ENCODE measurements around the gene GIMD1. TPM values are rescaled to one million over a fixed set of nuclear protein-coding genes. Genes with fewer than 3 reads are reported as not detected.
A peak's percentile ranks its signal among the peaks of the same experiment; 100 is the strongest.
"Not testable (repeated sequence)": the region's sequence is repeated elsewhere in the genome, so short reads cannot be mapped to it uniquely, and the experiment has no call there.

Gene GIMD1
- not detected for total RNA-seq
- long read RNA-seq: 0 reads

- no peak for ATAC-seq
- DNase-seq: no peak
- intact Hi-C loops (cut with DNase I, micrococcal nuclease): loop anchor here in 1 of 2 donors (5.0 kb wide), 2 partner anchors 439 to 809 kb away; no protein-coding TSS in a partner anchor
Observed at GRCh38 chr4:106368678-106369077, at the start of gene GIMD1. Gene GIMD1, minus strand, starts transcription at chr4:106368778. Its CDS starts 1,343 bp downstream, at chr4:106367435.

DNA sequence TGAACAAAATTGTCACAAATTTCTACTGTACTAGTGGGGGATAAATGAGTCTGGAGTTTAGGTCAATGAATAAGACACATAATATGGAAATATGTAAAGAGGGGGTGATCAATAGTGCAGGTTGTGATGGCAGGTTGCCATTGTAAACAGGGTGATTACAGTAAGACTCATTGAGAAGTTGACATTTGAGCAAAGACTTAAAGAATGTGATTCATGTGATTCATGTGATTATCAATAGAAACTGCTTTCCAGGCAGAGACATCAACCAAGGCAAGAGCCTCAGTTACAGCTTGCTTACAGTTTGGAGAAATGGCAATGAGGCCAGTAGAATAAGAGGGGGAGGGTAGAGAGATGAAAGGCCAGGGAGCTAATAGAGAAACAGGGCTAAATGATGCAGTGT, 45.8 kb upstream of the GIMD1 start:
- ATAC-seq (no peak), DNase-seq (no peak)
- intact Hi-C loops (cut with DNase I, micrococcal nuclease): no loop called here

- no peak for DNase-seq
- intact Hi-C loops (cut with DNase I, micrococcal nuclease): no loop called here
Observed at GRCh38 chr4:106409901-106410889, 41.6 kb upstream of the GIMD1 start.

DNA sequence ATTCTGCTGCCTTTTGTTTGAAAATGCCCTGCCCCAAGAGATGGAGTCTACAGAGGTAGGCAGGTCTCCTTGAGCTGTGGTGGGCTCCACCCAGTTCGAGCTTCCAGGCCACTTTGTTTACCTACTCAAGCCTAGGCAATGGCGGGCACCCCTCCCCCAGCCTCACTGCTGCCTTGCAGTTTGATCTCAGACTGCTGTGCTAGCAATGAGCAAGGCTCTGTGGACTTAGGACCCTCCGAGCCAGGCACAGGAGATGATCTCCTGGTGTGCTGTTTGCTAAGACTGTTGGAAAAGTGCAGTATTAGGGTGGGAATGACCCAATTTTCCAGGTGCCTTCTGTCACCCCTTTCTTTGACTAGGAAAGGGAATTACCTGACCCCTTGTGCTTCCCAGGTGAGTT, 39.4 kb upstream of the GIMD1 start:
- DNase-seq; ATAC-seq; intact Hi-C loops (cut with DNase I, micrococcal nuclease): not testable (repeated sequence)

More at GRCh38 chr4:106409901-106410889, 41.6 kb upstream of the GIMD1 start:
- no peak for ATAC-seq

- no peak for DNase-seq
- no peak for ATAC-seq
Observed at GRCh38 chr4:106401157-106401556, 32.6 kb upstream of the GIMD1 start.

DNA sequence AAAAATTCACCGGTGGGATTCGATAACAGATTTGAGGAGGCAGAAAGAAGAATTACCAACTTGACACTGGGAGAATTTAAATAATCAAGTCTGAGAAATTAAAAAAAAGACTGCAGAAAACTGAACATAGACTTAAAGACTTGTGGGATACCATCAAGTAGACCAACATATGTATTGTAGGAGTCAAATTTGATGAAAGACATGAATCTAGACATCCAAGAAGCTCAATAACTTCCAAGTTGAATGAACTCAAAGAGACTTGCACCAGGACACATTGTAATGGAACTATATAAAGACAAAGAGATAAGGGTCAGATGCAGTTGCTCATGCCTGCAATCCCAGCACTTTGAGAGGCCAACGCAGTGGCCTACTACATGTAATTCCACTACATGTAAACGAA, 30.3 kb upstream of the GIMD1 start:
- DNase-seq; ATAC-seq; intact Hi-C loops (cut with DNase I, micrococcal nuclease): not testable (repeated sequence)

More at GRCh38 chr4:106401157-106401556, 32.6 kb upstream of the GIMD1 start:
- intact Hi-C loops (cut with DNase I, micrococcal nuclease): no loop called here

- DNase-seq (no peak), ATAC-seq (no peak)
- intact Hi-C loops (cut with DNase I, micrococcal nuclease): no loop called here
Observed at GRCh38 chr4:106395582-106395981, 27.0 kb upstream of the GIMD1 start.

DNA sequence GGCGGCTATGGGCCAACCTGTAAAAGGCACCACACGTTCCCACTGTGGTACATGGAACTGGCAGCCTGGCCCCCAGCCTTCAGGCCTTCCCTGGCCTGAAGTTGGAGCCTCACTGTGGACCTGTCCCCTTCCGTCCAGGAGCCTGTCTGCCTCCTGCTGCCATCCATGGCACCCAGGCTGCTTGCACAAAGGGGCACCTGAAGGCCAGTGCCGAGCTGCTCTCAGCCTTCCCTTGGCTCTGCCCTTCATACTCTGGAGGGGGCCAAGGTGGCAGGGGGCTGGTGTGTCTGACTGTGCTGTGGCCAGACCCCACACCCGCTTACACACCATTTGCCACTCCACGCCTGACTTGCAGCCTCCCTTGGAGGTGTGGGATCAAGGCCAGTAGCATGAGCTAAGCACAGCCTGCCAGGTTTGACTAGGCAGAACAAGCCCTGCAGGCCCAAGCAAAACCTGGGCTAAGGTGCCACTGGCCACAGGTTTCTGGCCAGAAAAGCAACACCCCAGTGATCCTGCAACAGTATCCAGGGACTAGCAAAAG, 17.3 kb upstream of the GIMD1 start:
- intact Hi-C loops (cut with DNase I, micrococcal nuclease): no loop called here
- DNase-seq (no peak), ATAC-seq (no peak)

- no peak for ATAC-seq
- no peak for DNase-seq
- intact Hi-C loops (cut with DNase I, micrococcal nuclease): no loop called here
Observed at GRCh38 chr4:106384878-106385277, 16.3 kb upstream of the GIMD1 start.

DNA sequence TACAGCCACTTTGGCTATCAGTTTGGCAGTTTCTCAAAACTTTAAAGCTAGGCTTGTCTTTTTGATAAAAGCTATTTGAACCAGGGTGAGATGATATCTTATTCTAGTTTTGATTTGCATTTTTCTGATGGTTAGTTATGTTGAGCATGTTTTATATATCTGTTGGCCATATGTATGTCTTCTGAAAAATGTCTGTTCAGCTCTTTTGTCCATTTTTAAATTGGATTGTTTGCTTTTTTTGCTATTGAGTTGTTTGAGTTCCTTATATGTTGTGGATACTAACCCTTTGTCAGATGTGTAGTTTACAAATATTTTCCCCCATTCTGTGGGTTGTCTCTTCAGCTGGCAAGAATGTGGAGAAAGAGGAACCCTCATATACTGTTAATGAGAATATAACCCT, 11.6 kb upstream of the GIMD1 start:
- no peak for ATAC-seq
- DNase-seq: no peak
- intact Hi-C loops (cut with DNase I, micrococcal nuclease): no loop called here

- no peak for DNase-seq
Observed at GRCh38 chr4:106373026-106373425, 4.4 kb upstream of the GIMD1 start.

DNA sequence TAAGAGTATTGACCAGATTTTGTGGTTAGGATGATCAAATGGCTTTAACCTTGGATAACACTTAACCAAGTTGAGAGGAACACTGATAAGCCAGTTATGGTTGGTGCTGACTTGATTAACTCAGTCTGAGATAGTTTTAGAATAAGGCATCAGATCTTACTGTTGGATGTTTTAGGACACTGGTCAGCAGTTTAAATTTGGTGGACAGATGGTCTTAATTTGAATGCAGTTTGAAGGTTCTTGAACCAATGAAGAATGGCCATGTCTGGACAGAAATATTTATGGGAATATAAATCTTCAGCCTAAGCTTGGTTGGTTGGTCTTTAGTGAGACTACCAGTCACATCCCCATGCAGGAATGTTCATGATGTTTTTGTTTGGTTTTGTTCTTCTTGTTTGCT, 2.6 kb upstream of the GIMD1 start:
- ATAC-seq (no peak), DNase-seq (no peak)
- intact Hi-C loops (cut with DNase I, micrococcal nuclease): no loop called here

More at GRCh38 chr4:106373026-106373425, 4.4 kb upstream of the GIMD1 start:
- intact Hi-C loops (cut with DNase I, micrococcal nuclease): no loop called here
- no peak for ATAC-seq

- DNase-seq (no peak), ATAC-seq (no peak)
- intact Hi-C loops (cut with DNase I, micrococcal nuclease): no loop called here
Observed at GRCh38 chr4:106370214-106370613, 1.6 kb upstream of the GIMD1 start.

- ATAC-seq (peak; percentile 71), DNase-seq (peak in 1 of 2 donors; percentile 27)
- intact Hi-C loops (cut with DNase I, micrococcal nuclease): loop anchor here in 1 of 2 donors (5.0 kb wide), 2 partner anchors 438 to 808 kb away; no protein-coding TSS in a partner anchor
Observed at GRCh38 chr4:106369456-106370060, 980 bp upstream of the GIMD1 start.

- DNase-seq (no peak), ATAC-seq (no peak)
- intact Hi-C loops (cut with DNase I, micrococcal nuclease): loop anchor here in 1 of 2 donors (5.0 kb wide), 2 partner anchors 440 to 810 kb away; no protein-coding TSS in a partner anchor
Observed at GRCh38 chr4:106367072-106367471, 1.5 kb downstream of the GIMD1 start.

DNA sequence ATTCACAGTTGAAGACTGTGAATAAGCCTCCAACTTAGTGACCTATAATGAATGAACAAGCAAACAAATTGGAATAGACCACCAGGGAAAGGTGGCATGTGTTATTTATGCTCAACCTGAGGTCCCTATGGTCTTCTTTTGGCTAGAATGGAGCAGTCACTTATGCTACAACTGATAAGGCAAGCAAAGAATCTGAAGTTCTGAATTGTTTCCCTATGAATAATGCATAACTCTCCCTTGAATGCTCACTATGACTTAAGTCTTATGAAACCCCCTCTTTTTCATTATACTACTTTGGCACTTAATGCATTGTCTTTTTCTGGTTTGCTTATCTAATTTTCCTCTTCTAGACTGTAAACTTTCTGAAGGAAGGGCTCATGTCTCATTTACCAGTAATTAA, 2.6 kb downstream of the GIMD1 start:
- no peak for ATAC-seq
- no peak for DNase-seq
- intact Hi-C loops (cut with DNase I, micrococcal nuclease): loop anchor here in 1 of 2 donors (5.0 kb wide), 2 partner anchors 441 to 811 kb away; no protein-coding TSS in a partner anchor

- ATAC-seq (no peak), DNase-seq (no peak)
- intact Hi-C loops (cut with DNase I, micrococcal nuclease): loop anchor here in 1 of 2 donors (5.0 kb wide), 2 partner anchors 442 to 812 kb away; no protein-coding TSS in a partner anchor
Observed at GRCh38 chr4:106365613-106366012, 3.0 kb downstream of the GIMD1 start.

- no peak for DNase-seq
- no peak for ATAC-seq
- intact Hi-C loops (cut with DNase I, micrococcal nuclease): no loop called here
Observed at GRCh38 chr4:106364282-106364681, 4.3 kb downstream of the GIMD1 start.
